ENCODE data around the gene KCTD2. TPM values are rescaled to one million over a fixed set of nuclear protein-coding genes. Genes with fewer than 3 reads are reported as not detected.

The KCTD2 gene
- total and polyA plus RNA-seq, 2 of the 13 experiments (the other 11 are each of a cell fraction or from before 2014, with no cell fraction given), result 28.3 to 32.6 TPM

DNA sequence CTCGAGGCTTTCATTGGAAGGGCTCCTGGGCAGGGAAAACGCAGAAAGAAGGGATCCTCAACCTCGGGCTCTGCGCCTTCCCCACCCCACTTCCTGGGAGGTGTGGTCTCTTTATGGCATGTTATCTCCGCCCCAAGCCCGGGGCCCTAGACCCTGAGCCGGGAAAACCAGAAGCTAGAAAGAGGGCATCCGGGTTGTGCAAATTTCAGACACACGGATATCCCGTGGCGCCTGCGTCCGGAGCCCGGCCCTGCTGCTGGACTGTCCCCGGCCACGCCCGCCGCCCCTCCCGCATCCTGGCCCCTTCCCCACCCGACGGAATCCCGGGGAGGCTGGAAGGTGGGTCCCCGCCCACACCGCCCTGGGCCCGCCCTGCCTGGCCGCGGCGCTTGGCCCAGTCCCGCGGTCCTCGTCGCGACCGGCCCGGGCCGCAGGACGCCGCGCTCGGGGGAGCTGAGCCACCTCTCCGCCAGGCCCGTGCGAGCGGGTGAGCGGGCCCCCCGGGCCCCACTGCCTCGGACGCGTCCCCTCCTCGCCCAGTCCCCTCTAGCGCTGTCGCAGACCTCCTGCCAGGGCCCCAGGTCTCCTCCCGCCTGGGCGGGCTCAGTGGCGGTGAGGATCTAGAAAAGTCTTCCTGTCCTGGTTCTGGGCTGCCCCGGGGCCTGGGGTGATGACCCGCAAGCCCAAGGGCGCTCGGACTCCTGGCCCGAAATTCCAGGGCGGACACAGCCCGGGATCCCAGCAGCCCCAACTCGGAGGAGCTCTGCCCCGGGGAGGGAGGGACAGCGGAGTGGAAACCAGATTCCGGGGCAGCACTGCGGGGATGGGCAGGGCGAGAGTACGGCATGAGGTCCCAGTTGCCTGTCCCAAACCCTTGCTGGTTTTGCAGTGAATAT, 40.8 kb downstream of the KCTD2 start, which contains the start of gene SLC16A5 (continued):
- TF ChIP-seq, protein P1, sequence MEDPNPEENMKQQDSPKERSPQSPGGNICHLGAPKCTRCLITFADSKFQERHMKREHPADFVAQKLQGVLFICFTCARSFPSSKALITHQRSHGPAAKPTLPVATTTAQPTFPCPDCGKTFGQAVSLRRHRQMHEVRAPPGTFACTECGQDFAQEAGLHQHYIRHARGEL (CRISPR knock-in tag; IDR thresholded peaks at IDR 0.05), result no peak
- no peak for TF ChIP-seq ZBTB42 (CRISPR knock-in tag; IDR thresholded peaks at IDR 0.05)
- TF ChIP-seq NR2F6 (IDR thresholded peaks at IDR 0.05), result peak; percentile 53; the same call in 1 of the 2 replicates
- TF ChIP-seq NR2F6 (CRISPR knock-in tag; IDR thresholded peaks at IDR 0.05), result peak; percentile 78
- TF ChIP-seq, protein P2, sequence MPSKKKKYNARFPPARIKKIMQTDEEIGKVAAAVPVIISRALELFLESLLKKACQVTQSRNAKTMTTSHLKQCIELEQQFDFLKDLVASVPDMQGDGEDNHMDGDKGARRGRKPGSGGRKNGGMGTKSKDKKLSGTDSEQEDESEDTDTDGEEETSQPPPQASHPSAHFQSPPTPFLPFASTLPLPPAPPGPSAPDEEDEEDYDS (CRISPR knock-in tag; IDR thresholded peaks at IDR 0.05), result peak; percentile 69
- TF ChIP-seq, protein P3, sequence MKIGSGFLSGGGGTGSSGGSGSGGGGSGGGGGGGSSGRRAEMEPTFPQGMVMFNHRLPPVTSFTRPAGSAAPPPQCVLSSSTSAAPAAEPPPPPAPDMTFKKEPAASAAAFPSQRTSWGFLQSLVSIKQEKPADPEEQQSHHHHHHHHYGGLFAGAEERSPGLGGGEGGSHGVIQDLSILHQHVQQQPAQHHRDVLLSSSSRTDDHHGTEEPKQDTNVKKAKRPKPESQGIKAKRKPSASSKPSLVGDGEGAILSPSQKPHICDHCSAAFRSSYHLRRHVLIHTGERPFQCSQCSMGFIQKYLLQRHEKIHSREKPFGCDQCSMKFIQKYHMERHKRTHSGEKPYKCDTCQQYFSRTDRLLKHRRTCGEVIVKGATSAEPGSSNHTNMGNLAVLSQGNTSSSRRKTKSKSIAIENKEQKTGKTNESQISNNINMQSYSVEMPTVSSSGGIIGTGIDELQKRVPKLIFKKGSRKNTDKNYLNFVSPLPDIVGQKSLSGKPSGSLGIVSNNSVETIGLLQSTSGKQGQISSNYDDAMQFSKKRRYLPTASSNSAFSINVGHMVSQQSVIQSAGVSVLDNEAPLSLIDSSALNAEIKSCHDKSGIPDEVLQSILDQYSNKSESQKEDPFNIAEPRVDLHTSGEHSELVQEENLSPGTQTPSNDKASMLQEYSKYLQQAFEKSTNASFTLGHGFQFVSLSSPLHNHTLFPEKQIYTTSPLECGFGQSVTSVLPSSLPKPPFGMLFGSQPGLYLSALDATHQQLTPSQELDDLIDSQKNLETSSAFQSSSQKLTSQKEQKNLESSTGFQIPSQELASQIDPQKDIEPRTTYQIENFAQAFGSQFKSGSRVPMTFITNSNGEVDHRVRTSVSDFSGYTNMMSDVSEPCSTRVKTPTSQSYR (CRISPR knock-in tag; IDR thresholded peaks at IDR 0.05; ENCODE audit: borderline replicate concordance), result no peak
- TF ChIP-seq MEIS2 (CRISPR knock-in tag; IDR thresholded peaks at IDR 0.05), result peak; percentile 39; the same call in 1 of the 2 replicates
- TF ChIP-seq, protein P4, sequence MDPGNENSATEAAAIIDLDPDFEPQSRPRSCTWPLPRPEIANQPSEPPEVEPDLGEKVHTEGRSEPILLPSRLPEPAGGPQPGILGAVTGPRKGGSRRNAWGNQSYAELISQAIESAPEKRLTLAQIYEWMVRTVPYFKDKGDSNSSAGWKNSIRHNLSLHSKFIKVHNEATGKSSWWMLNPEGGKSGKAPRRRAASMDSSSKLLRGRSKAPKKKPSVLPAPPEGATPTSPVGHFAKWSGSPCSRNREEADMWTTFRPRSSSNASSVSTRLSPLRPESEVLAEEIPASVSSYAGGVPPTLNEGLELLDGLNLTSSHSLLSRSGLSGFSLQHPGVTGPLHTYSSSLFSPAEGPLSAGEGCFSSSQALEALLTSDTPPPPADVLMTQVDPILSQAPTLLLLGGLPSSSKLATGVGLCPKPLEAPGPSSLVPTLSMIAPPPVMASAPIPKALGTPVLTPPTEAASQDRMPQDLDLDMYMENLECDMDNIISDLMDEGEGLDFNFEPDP (CRISPR knock-in tag; conservative IDR thresholded peaks at IDR 0.05), result no peak
- no peak for TF ChIP-seq ZNF335 (CRISPR knock-in tag; IDR thresholded peaks at IDR 0.05)
- TF ChIP-seq ZNF263 (CRISPR knock-in tag; IDR thresholded peaks at IDR 0.05), result 0 out of 2 replicates have a peak, but pooled peaks have one; percentile 14
- TF ChIP-seq SNRNP70 (IDR thresholded peaks at IDR 0.05; ENCODE audit: low read depth, low read length), result no peak
- no peak for TF ChIP-seq RFXANK (CRISPR knock-in tag; IDR thresholded peaks at IDR 0.05)
- TF ChIP-seq, protein P5, sequence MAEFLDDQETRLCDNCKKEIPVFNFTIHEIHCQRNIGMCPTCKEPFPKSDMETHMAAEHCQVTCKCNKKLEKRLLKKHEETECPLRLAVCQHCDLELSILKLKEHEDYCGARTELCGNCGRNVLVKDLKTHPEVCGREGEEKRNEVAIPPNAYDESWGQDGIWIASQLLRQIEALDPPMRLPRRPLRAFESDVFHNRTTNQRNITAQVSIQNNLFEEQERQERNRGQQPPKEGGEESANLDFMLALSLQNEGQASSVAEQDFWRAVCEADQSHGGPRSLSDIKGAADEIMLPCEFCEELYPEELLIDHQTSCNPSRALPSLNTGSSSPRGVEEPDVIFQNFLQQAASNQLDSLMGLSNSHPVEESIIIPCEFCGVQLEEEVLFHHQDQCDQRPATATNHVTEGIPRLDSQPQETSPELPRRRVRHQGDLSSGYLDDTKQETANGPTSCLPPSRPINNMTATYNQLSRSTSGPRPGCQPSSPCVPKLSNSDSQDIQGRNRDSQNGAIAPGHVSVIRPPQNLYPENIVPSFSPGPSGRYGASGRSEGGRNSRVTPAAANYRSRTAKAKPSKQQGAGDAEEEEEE (CRISPR knock-in tag; IDR thresholded peaks at IDR 0.05; ENCODE audit: borderline replicate concordance), result no peak
- no peak; the same call in 1 of the 2 replicates for TF ChIP-seq KDM5B (CRISPR knock-in tag; IDR thresholded peaks at IDR 0.05; ENCODE audit: borderline replicate concordance)
- TF ChIP-seq MIER3 (CRISPR knock-in tag; IDR thresholded peaks at IDR 0.05; ENCODE audit: borderline replicate concordance), result peak; percentile 28; the same call in 1 of the 2 replicates
- no peak for TF ChIP-seq ZNF382 (CRISPR knock-in tag; IDR thresholded peaks at IDR 0.05; ENCODE audit: borderline replicate concordance)
- peak; percentile 75 for TF ChIP-seq ELF1 (CRISPR knock-in tag; IDR thresholded peaks at IDR 0.05)
- TF ChIP-seq, protein P6, sequence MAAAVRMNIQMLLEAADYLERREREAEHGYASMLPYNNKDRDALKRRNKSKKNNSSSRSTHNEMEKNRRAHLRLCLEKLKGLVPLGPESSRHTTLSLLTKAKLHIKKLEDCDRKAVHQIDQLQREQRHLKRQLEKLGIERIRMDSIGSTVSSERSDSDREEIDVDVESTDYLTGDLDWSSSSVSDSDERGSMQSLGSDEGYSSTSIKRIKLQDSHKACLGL (CRISPR knock-in tag; IDR thresholded peaks at IDR 0.05), result no peak
- TF ChIP-seq STAG1 (CRISPR knock-in tag; IDR thresholded peaks at IDR 0.05), result no peak
- TF ChIP-seq U2AF2 (IDR thresholded peaks at IDR 0.05; ENCODE audit: low read depth, low read length), result no peak
- no peak for TF ChIP-seq GTF2F1 (IDR thresholded peaks at IDR 0.05; ENCODE audit: low read length)
- no peak for TF ChIP-seq POLR2AphosphoS2 (IDR thresholded peaks at IDR 0.05; ENCODE audit: low read depth, low read length)
- TF ChIP-seq CBFB (CRISPR knock-in tag; IDR thresholded peaks at IDR 0.05), result no peak; the same call in 1 of the 2 replicates
- TF ChIP-seq MBNL3 (CRISPR knock-in tag; conservative IDR thresholded peaks at IDR 0.05), result no peak

All from HepG2 (cell line).